ENCODE measurements around the gene DIP2C.

The DIP2C gene

DNA sequence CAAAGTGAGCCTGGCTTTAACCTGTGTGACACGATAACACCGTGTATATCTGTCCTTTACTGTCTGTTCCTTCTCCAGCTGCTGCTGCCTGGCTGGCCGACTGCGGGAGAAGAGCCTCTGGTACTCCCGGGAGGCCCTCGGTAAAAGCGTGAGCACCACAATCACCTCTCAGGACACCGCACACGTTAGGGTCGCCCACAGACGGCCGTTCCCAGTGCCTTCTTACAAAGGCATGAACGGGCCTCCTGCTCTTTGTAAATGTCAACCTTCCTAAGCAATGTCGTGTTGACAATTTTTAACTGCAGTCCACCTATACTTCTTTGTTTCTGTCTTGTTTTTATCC, 177.6 kb downstream of the DIP2C start:
- DNase-seq: no peak

DNA sequence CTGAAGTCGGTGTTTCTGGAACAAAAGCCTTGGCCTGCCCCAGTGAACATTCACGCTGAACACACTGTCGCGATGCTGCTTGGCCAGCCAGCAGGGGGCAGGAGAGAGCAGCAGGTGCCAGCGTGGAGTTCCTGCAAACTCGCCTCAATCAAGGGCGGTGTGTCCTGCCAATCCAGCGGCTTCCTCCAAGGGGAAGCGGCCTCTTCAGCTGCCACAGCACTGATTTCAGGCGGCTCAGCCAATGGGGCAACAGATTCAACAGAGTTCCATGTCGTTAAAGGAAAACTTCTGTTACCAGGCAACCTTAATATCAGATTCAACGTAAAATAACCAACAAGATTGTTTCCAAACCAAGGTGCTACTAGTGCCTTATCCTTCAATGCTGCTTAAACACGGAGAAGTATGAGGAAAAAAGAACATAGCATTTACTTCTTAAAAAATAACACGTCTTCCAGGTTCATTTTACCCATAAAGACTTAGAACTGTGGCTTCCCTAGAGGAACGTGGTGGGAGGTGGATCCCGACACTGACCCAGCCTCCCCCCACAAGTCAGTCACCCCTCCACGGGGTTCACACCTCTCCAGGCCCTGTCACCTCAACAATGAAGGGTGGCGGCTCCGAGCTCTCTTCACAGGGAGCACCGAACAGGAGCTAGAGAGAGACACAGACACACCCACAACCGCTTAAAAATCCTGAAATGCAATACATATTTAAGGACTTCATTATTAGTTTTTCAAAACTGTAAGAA, 178.2 kb downstream of the DIP2C start:
- DNase-seq: peak; percentile 1

DNA sequence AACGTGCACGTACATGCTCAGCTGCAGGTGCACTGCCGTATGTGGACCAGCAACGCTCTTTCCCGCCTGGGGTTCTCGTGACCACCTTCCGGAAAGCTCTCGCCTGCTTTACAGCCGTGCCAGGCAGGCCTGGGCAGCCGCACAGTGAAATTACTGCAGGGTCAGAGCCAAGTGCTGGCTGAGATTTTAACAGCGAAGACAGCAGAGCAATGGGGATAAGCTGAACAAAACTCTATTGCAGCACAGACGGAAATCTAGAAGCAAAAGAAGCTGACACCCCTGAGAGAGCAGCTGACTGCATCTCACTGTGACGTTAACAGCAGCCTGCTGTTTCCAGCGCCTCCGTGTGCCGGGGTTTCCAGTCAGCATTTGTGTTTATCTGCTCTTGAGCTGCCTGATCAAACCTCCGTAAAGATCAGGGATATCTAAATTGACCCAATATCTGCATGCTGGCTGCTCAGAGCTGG, 179.0 kb downstream of the DIP2C start:
- DNase-seq: no peak

GRCh38 chr10:509361-510102, 179.9 kb downstream of the DIP2C start:
- DNase-seq: no peak

DNA sequence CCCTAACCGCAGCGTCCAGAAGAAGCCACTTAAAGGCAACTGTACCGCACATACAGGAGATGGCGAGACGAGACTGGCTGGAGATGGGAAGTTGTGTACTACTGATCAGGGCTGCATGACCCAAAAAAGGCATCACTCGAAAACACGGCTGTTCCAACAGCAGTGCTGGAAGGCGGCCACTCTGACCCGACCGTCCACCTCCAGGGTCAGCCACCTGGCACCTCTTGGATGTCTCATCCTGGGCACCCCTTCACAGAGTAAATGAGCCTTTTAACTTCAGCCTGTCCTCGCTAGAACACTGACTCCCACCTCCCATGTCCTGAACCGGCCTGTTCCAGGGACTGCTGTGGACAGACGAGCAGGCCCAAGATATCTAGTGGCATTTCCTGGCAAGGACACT, 180.7 kb downstream of the DIP2C start:
- no peak for DNase-seq

- DNase-seq: no peak
These were observed 181.5 kb downstream of the DIP2C start for GRCh38 chr10:507908-508444.

DNA sequence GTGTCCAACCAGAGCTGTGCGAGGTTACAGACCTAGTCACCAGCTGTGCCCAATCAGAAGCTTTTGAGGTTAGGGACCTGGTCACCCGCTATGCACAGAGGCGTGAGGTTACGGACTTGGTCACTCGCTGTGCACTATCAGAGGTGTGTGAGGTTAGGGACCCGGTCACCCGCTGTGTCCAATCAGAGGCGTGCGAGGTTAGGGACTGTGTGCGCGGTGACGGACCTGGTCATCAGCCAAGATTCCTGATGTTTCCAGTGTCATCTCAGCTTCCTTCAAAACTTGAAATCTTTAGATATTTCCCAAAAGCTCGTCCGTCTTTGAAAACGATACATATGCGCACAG, 182.1 kb downstream of the DIP2C start:
- no peak for DNase-seq

DNA sequence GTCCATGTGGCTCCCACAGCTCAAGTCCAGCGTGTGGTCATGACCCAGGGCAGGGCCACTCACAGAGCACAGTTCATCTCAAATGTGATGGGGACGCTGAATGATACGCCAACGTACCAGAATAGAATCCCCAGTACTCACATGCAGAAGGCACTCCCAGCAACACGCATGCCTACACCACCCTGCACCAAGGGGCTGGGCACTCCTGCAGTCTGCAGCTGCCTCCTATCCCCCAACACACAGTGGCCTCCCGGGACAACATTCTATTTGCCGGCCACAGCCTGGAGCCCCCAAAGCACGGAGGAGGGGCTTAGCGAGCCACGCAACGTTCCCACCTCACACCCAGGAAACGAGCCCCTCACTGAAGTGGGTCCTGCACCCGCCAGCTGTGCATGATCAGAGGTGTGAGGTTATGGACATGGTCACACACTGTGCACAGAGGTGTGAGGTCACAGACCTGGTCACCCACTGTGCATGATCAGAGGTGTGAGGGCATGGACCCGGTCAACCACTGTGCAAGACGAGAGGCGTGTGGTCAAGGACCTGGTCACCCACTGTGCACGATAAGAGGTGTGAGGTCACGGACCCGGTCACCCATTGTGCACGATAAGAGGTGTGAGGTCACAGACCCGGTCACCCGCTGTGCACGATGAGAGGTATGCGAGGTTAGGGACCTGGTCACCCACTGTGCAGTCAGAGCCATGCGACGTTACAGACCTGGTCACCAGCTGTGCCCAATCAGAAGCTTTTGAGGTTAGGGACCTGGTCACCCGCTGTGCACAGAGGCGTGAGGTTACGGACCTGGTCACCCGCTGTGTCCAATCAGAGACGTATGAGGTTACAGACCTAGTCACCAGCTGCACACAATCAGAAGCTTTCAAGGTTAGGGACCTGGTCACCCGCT, 182.8 kb downstream of the DIP2C start:
- no peak for DNase-seq

DNA sequence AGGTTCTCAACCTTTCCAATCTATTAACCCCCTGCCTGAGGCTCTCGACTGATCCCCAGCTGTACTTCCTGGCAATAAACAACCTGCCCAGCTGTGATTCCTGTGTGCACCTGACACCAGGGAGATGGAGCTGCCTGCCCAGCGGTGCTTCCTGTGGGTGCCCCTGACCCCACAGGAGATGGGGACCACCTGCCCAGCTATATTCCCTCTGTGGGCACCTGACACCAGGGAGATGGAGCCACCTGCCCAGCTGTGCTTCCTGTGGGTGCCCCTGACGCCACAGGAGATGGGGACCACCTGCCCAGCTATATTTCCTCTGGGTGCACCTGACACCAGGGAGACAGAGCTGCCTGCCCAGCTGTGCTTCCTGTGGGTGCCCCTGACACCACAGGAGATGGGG, 184.0 kb downstream of the DIP2C start:
- no peak for DNase-seq

DNA sequence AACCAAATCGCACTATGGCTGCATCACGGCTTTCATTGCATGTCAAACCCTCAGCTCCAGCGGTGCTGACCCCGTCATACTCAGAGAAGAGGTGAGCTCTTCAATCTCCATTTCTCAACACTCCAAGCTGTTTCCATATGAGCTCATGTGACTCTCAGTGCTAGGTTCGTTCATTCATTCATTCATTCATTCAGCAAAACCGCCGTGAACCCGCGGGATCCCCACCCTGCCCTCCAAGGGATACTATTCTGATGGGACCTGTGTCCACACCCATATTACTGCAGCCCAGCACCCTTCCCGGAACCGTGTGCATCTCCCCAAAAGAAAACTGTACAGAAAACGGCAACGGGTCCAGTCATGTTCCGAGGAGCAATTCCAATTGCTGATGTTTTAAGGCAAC, 184.7 kb downstream of the DIP2C start:
- no peak for DNase-seq

DNA sequence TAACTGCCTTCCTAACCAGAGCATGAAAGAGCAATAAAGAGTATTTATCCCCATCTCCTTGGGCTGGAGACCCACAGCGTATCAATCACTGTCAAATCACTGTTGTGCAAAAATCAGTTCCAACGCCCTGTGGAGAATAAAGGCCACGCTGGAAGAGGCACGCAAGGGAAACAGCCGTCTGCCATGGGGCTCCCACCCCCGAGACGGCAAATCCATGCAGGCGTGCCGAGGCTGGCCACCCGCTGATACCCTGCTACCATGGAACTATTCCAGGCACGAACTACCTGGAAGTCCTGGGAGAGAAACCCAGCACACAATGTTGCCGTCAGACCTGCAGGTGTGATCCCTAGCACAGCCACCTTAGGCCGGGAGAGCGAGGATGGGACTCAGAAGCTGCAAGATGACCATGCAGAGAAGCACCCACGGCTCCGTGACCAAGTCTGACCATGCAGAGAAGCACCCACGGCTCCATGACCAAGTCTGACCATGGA, 185.3 kb downstream of the DIP2C start:
- no peak for DNase-seq

DNA sequence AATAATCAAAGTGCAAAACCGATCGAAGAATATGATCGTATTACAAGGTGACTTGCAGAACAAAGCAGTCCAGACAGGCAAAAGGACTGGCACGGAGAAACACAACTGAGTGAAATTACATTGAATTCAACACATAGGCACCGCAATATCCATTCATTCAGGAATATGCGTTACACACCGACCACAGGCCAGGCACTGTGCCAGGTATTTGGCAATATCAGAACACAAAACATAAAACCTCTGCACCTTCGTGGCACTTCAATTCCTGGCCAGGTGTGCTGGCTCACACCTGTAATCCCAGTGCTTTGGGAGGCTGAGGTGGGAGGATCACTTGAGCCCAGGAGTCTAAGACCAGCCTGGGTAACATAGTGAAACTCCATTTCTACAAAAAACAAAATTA, 187.9 kb downstream of the DIP2C start:
- no peak for DNase-seq

DNA sequence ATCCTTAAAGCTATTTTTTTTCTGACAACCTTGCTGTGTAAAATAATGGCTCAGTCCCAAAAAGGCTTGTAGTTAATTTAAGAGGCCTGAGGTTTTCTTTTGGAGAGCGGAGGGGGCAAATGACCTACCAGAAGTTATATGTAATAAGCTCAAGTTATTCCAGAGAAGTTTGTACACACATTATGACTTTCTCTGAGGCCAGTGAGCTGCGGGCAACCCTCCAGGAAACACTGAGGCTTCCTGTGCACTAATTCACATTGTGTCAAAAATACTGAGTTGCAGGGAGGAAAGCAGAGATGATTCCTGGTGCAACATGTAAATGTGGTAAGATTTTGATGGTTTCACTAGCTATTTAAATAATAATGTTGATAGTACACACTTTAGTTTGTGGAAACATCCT, 188.6 kb downstream of the DIP2C start:
- DNase-seq: no peak

DNA sequence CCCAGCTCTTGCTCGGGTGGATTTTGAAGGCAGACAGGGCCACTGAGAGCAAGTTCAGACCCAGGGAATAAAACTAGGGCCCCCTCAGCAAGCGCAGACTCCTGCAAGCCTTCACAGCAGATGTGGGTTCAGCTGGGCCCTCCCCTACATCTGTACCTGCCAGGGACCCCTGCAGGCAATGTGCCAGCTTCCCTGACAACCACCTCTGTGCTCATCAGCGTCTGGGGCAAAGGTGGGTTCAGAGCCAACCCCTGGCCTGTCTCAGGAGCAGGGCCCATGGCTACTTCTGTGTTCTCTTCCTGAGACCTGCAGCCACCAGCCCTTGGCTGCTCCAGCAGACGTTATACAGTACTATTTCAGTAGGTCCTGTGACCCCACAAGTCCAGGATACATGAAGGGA, 189.5 kb downstream of the DIP2C start:
- DNase-seq: no peak

DNA sequence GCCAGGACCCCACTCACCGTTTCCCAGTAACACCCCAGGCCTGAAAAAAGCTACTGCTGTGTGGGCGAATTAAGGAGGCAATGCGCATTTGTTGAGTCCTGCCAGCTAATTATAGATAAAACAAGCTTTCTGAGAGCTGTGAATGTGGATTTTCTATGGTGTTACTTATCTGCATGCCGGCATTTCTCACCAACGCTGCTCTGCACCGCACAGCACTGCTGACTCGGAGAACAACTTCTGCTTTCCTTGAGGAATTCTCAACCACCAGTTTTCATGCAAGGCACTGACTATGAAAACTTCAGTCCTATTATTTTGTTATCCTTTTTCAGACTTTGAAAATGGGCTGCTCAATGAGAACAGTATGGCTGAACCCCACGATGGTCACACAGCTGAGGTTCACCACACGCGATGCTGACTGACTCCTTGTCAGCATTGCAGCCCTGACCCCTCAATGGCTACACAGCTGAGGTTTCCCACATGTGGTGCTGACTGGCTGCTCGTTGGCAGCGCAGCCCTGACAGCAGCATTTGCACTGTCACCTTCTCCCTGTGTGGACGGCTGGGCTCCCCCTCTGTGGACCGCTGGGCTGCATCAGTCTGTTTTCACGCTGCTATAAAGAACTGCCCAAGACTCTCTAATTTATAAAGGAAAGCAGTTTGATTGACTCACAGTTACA, 190.6 kb downstream of the DIP2C start:
- no peak for DNase-seq

GRCh38 chr10:497898-498451, 191.5 kb downstream of the DIP2C start:
- no peak for DNase-seq

DNA sequence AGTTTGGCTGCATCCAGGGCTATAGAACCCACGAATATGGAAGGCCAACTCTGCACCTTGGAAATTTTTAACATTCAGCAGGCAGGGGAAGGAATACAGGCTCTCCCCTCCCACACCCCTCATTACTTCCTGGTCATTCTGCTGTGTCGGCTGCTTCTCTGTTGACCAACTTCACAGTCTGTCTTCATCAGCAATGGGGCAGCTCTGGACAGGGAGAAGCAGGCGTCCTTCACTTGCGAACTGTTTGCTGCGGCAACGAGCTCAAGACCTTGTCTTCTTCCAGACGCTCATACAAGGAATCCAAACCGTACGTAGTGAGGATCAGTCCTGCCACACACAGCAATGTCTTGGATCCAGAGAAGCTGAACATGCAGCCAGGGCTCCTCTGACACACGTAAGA, 192.2 kb downstream of the DIP2C start:
- DNase-seq: no peak

- DNase-seq: no peak
These were observed 194.9 kb downstream of the DIP2C start for GRCh38 chr10:494556-494955.

GRCh38 chr10:494149-494542, 195.3 kb downstream of the DIP2C start:
- no peak for DNase-seq

GRCh38 chr10:493391-494148, 195.9 kb downstream of the DIP2C start:
- no peak for DNase-seq

DNA sequence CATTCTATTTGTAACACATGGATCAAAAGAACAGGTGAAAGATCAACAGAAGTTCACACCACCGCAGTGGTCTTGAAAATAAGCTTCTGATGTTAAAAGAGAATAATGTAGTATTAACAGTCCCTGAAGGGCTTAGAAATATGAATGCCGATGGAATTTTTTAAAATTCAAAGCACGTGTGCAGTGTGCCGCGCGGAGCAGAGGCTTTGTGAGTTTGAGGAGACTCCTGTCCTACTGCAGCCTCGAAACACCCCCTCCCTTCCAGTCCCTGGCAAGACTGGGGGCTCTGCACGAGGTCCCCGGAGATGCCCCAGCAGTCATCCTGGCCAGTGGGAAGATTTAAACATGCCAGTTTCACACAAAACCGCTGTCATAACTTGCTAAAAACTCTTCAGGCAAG, 196.6 kb downstream of the DIP2C start:
- DNase-seq: no peak
